IMR-90 (cell line): Measurements from ENCODE around the gene TAF11L11. TPM values are rescaled to one million over a fixed set of nuclear protein-coding genes. Genes with fewer than 3 reads are reported as not detected.
"Not testable (repeated sequence)": the region's sequence is repeated elsewhere in the genome, so short reads cannot be mapped to it uniquely, and the experiment has no call there.

Experiments used
- ATAC-seq: fragments of 200-7000 bp; cut with Tn5 transposase; 2 replicates; pipeline ENCODE4 v1.9.1; 2020; ENCODE audit warnings: low read depth, mild to moderate bottlenecking, moderate library complexity
- BruUV-seq: library from RNA; stranded (reverse); fragments of 400-500 nt; replicated peaks from 2 replicates; lab custom pipeline; 2021; lab: Mats Ljungman, UMichigan
- CTCF ChIA-PET: fragments of 300-600 bp; formaldehyde crosslinking; extraction: SDS; loops from one replicate; lab custom pipeline; 2021; ENCODE audit warnings: antibody characterized with exemption; lab: Yijun Ruan, JAX
- POLR2A ChIA-PET: fragments of 300-600 bp; sonication (Branson Sonifier 250); formaldehyde crosslinking; loops from one replicate; lab custom pipeline; 2022; ENCODE audit warnings: antibody characterized with exemption; ENCODE audit not compliant: unreplicated experiment; lab: Charles Lee
- DNase-seq: peaks from one replicate; pipeline ENCODE4 v3.0.0; 2013
- H2AFZ ChIP-seq: replicated peaks from 2 replicates; pipeline ENCODE3; 2013; ENCODE audit warnings: low read length, mild to moderate bottlenecking; ENCODE audit not compliant: poor library complexity
- H2AK5ac ChIP-seq: 2 replicates; pipeline ENCODE4 v1.6.1; 2013; ENCODE audit warnings: low read depth, low read length, inconsistent platforms
- H2AK9ac ChIP-seq: replicated peaks from 2 replicates; pipeline ENCODE3; 2013; ENCODE audit warnings: mild to moderate bottlenecking, low read depth, low read length, moderate library complexity; ENCODE audit not compliant: poor library complexity
- H2BK120ac ChIP-seq: 2 replicates; pipeline ENCODE4 v1.6.1; 2013; ENCODE audit warnings: low read depth, low read length, inconsistent platforms
- H2BK15ac ChIP-seq: 3 replicates; pipeline ENCODE4 v1.6.1; 2013; ENCODE audit warnings: low read depth, low read length, inconsistent platforms
- H2BK20ac ChIP-seq: 2 replicates; pipeline ENCODE4 v1.6.1; 2013; ENCODE audit warnings: low read depth, mild to moderate bottlenecking, inconsistent platforms, low read length, moderate library complexity
- H2BK5ac ChIP-seq: 2 replicates; pipeline ENCODE4 v1.6.1; 2013; ENCODE audit warnings: mild to moderate bottlenecking, low read depth, low read length, inconsistent platforms; ENCODE audit not compliant: poor library complexity, severe bottlenecking
- H3K14ac ChIP-seq: replicated peaks from 2 replicates; pipeline ENCODE4 v1.6.1; 2013; ENCODE audit warnings: low read depth, low read length, inconsistent platforms
- H3K18ac ChIP-seq: 2 replicates; pipeline ENCODE4 v1.6.1; 2013; ENCODE audit warnings: low read depth, low read length, control low read depth
- H3K23ac ChIP-seq: 2 replicates; pipeline ENCODE4 v1.6.1; 2013; ENCODE audit warnings: low read depth, low read length, inconsistent platforms
- H3K27ac ChIP-seq: 2 replicates; pipeline ENCODE4 v1.5.1; 2013; ENCODE audit warnings: mild to moderate bottlenecking, control low read depth, low read length; ENCODE audit not compliant: insufficient read depth
- H3K27me3 ChIP-seq: 2 replicates; pipeline ENCODE4 v1.6.1; 2013; ENCODE audit warnings: low read length; ENCODE audit not compliant: control insufficient read depth, insufficient read depth
- H3K36me3 ChIP-seq: 2 replicates; pipeline ENCODE4 v1.6.1; 2013; ENCODE audit warnings: low read length, mixed read lengths; ENCODE audit not compliant: control insufficient read depth, insufficient read depth
- H3K4ac ChIP-seq: 2 replicates; pipeline ENCODE4 v1.6.1; 2013; ENCODE audit warnings: low read depth, low read length, inconsistent platforms
- H3K4me1 ChIP-seq: 2 replicates; pipeline ENCODE4 v1.6.1; 2013; ENCODE audit warnings: low read length, mixed read lengths; ENCODE audit not compliant: control insufficient read depth, insufficient read depth
- H3K4me2 ChIP-seq: 2 replicates; pipeline ENCODE4 v1.6.1; 2013; ENCODE audit warnings: low read depth, mild to moderate bottlenecking, control low read depth, low read length, moderate library complexity
- H3K4me3 ChIP-seq: 2 replicates; pipeline ENCODE4 v1.5.1; 2013; ENCODE audit warnings: low read depth, mild to moderate bottlenecking, control low read depth, low read length, moderate library complexity; ENCODE audit not compliant: insufficient read depth
- H3K56ac ChIP-seq: 2 replicates; pipeline ENCODE4 v1.6.1; 2013; ENCODE audit warnings: low read length, inconsistent platforms; ENCODE audit not compliant: insufficient read depth; ENCODE audit errors: extremely low read depth
- H3K79me1 ChIP-seq, 2 experiments: 2 replicates each; pipeline ENCODE4 v1.6.1; 2013; ENCODE audit warnings: low read length in 2 of 2, inconsistent platforms in 1 of 2, low read depth in 1 of 2
- H3K9ac ChIP-seq: 2 replicates; pipeline ENCODE4 v1.6.1; 2013; ENCODE audit warnings: low read depth, low read length, control low read depth
- H3K9me1 ChIP-seq: 2 replicates; pipeline ENCODE4 v1.6.1; 2013; ENCODE audit warnings: low read length, inconsistent platforms; ENCODE audit not compliant: insufficient read depth
- H3K9me3 ChIP-seq: 2 replicates; pipeline ENCODE4 v1.6.1; 2013; ENCODE audit warnings: low read length; ENCODE audit not compliant: control insufficient read depth, insufficient read depth
- H4K20me1 ChIP-seq: 2 replicates; pipeline ENCODE4 v1.6.1; 2013; ENCODE audit warnings: low read length, inconsistent platforms; ENCODE audit not compliant: insufficient read depth
- H4K5ac ChIP-seq: 2 replicates; pipeline ENCODE4 v1.6.1; 2013; ENCODE audit warnings: mild to moderate bottlenecking, low read depth, low read length, control low read depth
- H4K8ac ChIP-seq, 2 experiments: 2 replicates each; pipeline ENCODE4 v1.6.1; 2013; ENCODE audit warnings: low read depth in 2 of 2, low read length in 2 of 2, control low read depth in 1 of 2, inconsistent platforms in 1 of 2
- H4K91ac ChIP-seq: 2 replicates; pipeline ENCODE4 v1.6.1; 2013; ENCODE audit warnings: low read depth, low read length, inconsistent platforms; ENCODE audit not compliant: insufficient read depth
- WGBS, 2 experiments: methylation state at CpG; one replicate each; pipeline versions ENCODE4 v1.1.5 to v1.1.7; 2013; ENCODE audit warnings: missing lambda C conversion rate in 2 of 2; ENCODE audit not compliant: insufficient read length in 1 of 2; ENCODE audit errors: extremely low coverage in 2 of 2; 5-methylcytosine and 5-hydroxymethylcytosine counted together
- dilution Hi-C: fragments of 300-500 bp; cut with HindIII; formaldehyde crosslinking; loops from one replicate; pipeline ENCODE4 v1.14.3; 2018; ENCODE audit warnings: low sequenced_read_pairs; ENCODE audit not compliant: unreplicated experiment
- in situ Hi-C: fragments of 300-500 bp; cut with MboI; formaldehyde crosslinking; loops from 3 replicates; pipeline ENCODE4 v1.14.3; 2019; ENCODE audit warnings: low sequenced_read_pairs, inconsistent platforms, mixed read lengths
- intact Hi-C: fragments of 100-400 bp; cut with micrococcal nuclease; formaldehyde crosslinking; loops from 2 replicates; pipeline ENCODE4 v1.10.0; 2022
- polyA plus RNA-seq, 3 experiments: library from polyadenylated mRNA; depleted of rRNA; stranded (reverse); fragments of >200 nt; gene quantifications; 2 replicates each; pipeline ENCODE4 v1.2.3, GENCODE V29; 2012; ENCODE audit warnings: low replicate concordance in 1 of 3
- total RNA-seq: library from RNA; depleted of rRNA; stranded (reverse); fragments of >200 nt; gene quantifications from 2 replicates; pipeline ENCODE4 v1.2.3, GENCODE V29; 2012

Gene TAF11L11
- total and polyA plus RNA-seq, 2 of the 4 experiments (the other 2 are of a cell fraction), result not detected

- H3K14ac ChIP-seq, H4K5ac ChIP-seq, H2BK120ac ChIP-seq, BruUV-seq, H2BK20ac ChIP-seq, H4K8ac ChIP-seq, H2AK9ac ChIP-seq, H2BK15ac ChIP-seq, H3K27ac ChIP-seq, H3K18ac ChIP-seq, in situ Hi-C loops, H3K79me1 ChIP-seq, intact Hi-C loops, H3K4me1 ChIP-seq, H3K9ac ChIP-seq, H2BK5ac ChIP-seq, H3K9me1 ChIP-seq, H2AFZ ChIP-seq, CTCF ChIA-PET, H3K4ac ChIP-seq, H3K23ac ChIP-seq, H3K9me3 ChIP-seq, H4K91ac ChIP-seq, H3K27me3 ChIP-seq, POLR2A ChIA-PET, ATAC-seq, H3K36me3 ChIP-seq, H2AK5ac ChIP-seq, H3K4me2 ChIP-seq, DNase-seq, H3K4me3 ChIP-seq, H4K20me1 ChIP-seq, H3K56ac ChIP-seq, dilution Hi-C loops: not testable (repeated sequence)
- WGBS, 2 experiments, result no CpG with 5 or more reads among the region's 16 CpGs
These were observed 13.1 kb upstream of the TAF11L11 start, which contains the start of gene TAF11L8 for GRCh38 chr5:17590860-17591259. Gene TAF11L8 (minus strand): TSS chr5:17590960.

DNA sequence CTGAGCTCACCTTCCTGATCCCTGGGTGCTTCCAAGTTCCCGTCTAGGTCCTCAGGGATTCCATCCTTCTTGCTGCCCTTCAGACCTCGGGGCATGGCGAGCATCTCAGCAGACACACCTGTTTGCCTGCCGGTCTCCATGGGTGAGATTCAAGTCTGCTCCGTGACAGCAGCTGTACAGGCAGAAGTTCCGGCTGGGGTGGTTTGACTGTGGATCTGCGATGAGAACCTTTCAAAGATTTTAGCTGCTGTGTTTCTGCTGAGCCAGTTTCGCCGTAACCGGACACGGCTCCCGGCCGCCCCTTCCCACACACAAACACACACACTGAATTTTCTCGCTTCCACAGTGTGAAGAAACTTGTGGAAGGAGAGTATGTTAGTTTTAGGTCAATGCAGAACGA lies 9.7 kb upstream of the TAF11L11 start, which contains the start of gene TAF11L9:
TSS of gene TAF11L9 (minus strand) at position 140 of the 400 bp plus-strand sequence.
- H3K4ac ChIP-seq, DNase-seq, H2AFZ ChIP-seq, H3K9ac ChIP-seq, H2AK5ac ChIP-seq, CTCF ChIA-PET, H3K18ac ChIP-seq, intact Hi-C loops, ATAC-seq, in situ Hi-C loops, H2BK120ac ChIP-seq, H2BK20ac ChIP-seq, H4K8ac ChIP-seq, H3K23ac ChIP-seq, H2AK9ac ChIP-seq, H2BK5ac ChIP-seq, H3K36me3 ChIP-seq, POLR2A ChIA-PET, H4K5ac ChIP-seq, H3K4me2 ChIP-seq, H2BK15ac ChIP-seq, dilution Hi-C loops, H4K91ac ChIP-seq, H3K9me3 ChIP-seq, H3K9me1 ChIP-seq, H3K56ac ChIP-seq, BruUV-seq, H3K14ac ChIP-seq, H3K4me3 ChIP-seq, H3K27ac ChIP-seq, H3K4me1 ChIP-seq, H3K79me1 ChIP-seq, H3K27me3 ChIP-seq, H4K20me1 ChIP-seq: not testable (repeated sequence)
- no CpG with 5 or more reads among the region's 15 CpGs for WGBS, 2 experiments
